ENCODE results near the gene PHYH.

- TF ChIP-seq E2F1 (CRISPR knock-in tag; IDR thresholded peaks at IDR 0.05) (no peak), GRHL2 (CRISPR knock-in tag; IDR thresholded peaks at IDR 0.05; ENCODE audit: insufficient replicate concordance, severe bottlenecking) (no peak), KAT7 (CRISPR knock-in tag; IDR thresholded peaks at IDR 0.05; ENCODE audit: borderline replicate concordance) (no peak), ZNF263 (CRISPR knock-in tag; IDR thresholded peaks at IDR 0.05; ENCODE audit: low read depth) (no peak), ZNF232 (CRISPR knock-in tag; IDR thresholded peaks at IDR 0.05) (no peak), CTCF (IDR thresholded peaks at IDR 0.05) (no peak)
These were observed 972 bp downstream of the PHYH start for GRCh38 chr10:13298748-13299436.

Data from WTC11 (cell line).